ENCODE data around the gene PNKD. TPM values are rescaled to one million over a fixed set of nuclear protein-coding genes. Genes with fewer than 3 reads are reported as not detected.
A peak's percentile ranks its signal among the peaks of the same experiment; 100 is the strongest.

The PNKD gene
- total and polyA plus RNA-seq, 11 donors, result 53.8 to 146 (median 72.5) TPM

- no peak for TF ChIP-seq CTCF (IDR thresholded peaks at IDR 0.05)
- no peak for TF ChIP-seq POLR2A (IDR thresholded peaks at IDR 0.05)
- Histone ChIP-seq H3K4me1 (peaks cover 0 to 46% (median 18%) of the 10 kb centered on the region in 12 donors), H3K27ac (no peak overlapping the region), H3K36me3 (no peaks in the 10 kb centered on the region), H3K4me3 (no peak overlapping the region), H3K9me3 (no peaks in the 10 kb centered on the region), H3K27me3 (no peaks in the 10 kb centered on the region)
- intact Hi-C loops (cut with DNase I), result loop anchor here in 6 of 10 donors (5.0 to 10.0 kb wide), 4 partner anchors 88 to 208 kb away; partner anchors contain the start of gene TMBIM1 (in 1 of the 6)
- 80 to 84% (median 82%) methylated on average over 14 to 16 of the region's 16 CpGs for WGBS, 4 donors
- DNase-seq (no peak), ATAC-seq (no peak)
Measured at GRCh38 chr2:218392891-218393462, 122.7 kb downstream of the PNKD start.

GRCh38 chr2:218393750-218394290 is 123.5 kb downstream of the PNKD start:
- Histone ChIP-seq H3K4me1 (peaks cover 0 to 48% (median 22%) of the 10 kb centered on the region in 12 donors), H3K4me3 (no peak overlapping the region), H3K27ac (no peak overlapping the region), H3K9me3 (no peaks in the 10 kb centered on the region), H3K27me3 (no peaks in the 10 kb centered on the region), H3K36me3 (no peaks in the 10 kb centered on the region)
- no peak for TF ChIP-seq CTCF (IDR thresholded peaks at IDR 0.05)
- ATAC-seq, result no peak
- DNase-seq, result no peak
- intact Hi-C loops (cut with DNase I), result loop anchor here in 7 of 10 donors (2.0 to 10.0 kb wide), 6 partner anchors 25 to 209 kb away; partner anchors contain the start of gene TMBIM1 (in 1 of the 7)
- 77 to 81% (median 77%) methylated on average over 8 of the region's 8 CpGs for WGBS, 4 donors

GRCh38 chr2:218394298-218395089 is 124.2 kb downstream of the PNKD start:
- Histone ChIP-seq H3K4me3 (no peak overlapping the region), H3K9me3 (no peaks in the 10 kb centered on the region), H3K4me1 (peaks cover 0 to 50% (median 24%) of the 10 kb centered on the region in 12 donors), H3K27me3 (no peaks in the 10 kb centered on the region), H3K27ac (peak overlapping the region in 1 of 12 donors; percentile 100), H3K36me3 (no peaks in the 10 kb centered on the region)
- 84 to 93% (median 89%) methylated on average over 10 to 13 of the region's 13 CpGs for WGBS, 4 donors
- DNase-seq (peak in 2 of 5 donors; percentile 40 to 62), ATAC-seq (no peak)
- TF ChIP-seq CTCF (IDR thresholded peaks at IDR 0.05) (no peak), POLR2A (IDR thresholded peaks at IDR 0.05) (no peak)
- intact Hi-C loops (cut with DNase I), result loop anchor here in 8 of 10 donors (2.0 to 10.0 kb wide), 9 partner anchors 26 to 210 kb away; partner anchors contain the start of genes AAMP (in 3 of the 8), PNKD (in 3 of the 8), ARPC2 (in 1 of the 8) and TMBIM1 (in 1 of the 8)

- Histone ChIP-seq H3K27me3 (no peaks in the 10 kb centered on the region), H3K4me3 (peak overlapping the region in 3 of 12 donors; percentile 89 to 100 (median 99)), H3K36me3 (no peaks in the 10 kb centered on the region), H3K4me1 (peaks cover 0 to 50% (median 24%) of the 10 kb centered on the region in 12 donors), H3K9me3 (no peaks in the 10 kb centered on the region), H3K27ac (peak overlapping the region in 5 of 12 donors; percentile 99 to 100 (median 100))
- no peak for TF ChIP-seq POLR2A (IDR thresholded peaks at IDR 0.05)
- no peak for TF ChIP-seq CTCF (IDR thresholded peaks at IDR 0.05)
- intact Hi-C loops (cut with DNase I), result loop anchor here in 7 of 10 donors (2.0 to 10.0 kb wide), 8 partner anchors 26 to 210 kb away; partner anchors contain the start of genes AAMP (in 3 of the 7), PNKD (in 3 of the 7) and ARPC2 (in 1 of the 7)
- ATAC-seq, result no peak
- peak in 1 of 5 donors; percentile 28 for DNase-seq
- 75 to 98% (median 80%) methylated on average over 6 of the region's 6 CpGs for WGBS, 4 donors
Measured at GRCh38 chr2:218395090-218395444, 124.7 kb downstream of the PNKD start.

Measured in heart left ventricle (tissue), 16 donors.